GM18951 (cell line): ENCODE data around the gene TSPAN9.

Experiments
- POLR2A ChIP-seq: IDR thresholded peaks from 4 replicates; pipeline ENCODE4 v1.6.1; 2011; ENCODE audit warnings: mild to moderate bottlenecking; ENCODE audit not compliant: insufficient read length, insufficient read depth; ENCODE audit errors: extremely low read depth
- in situ Hi-C: fragments of 300-500 bp; cut with MboI; formaldehyde crosslinking; loops from one replicate; pipeline ENCODE4 v1.12.0; 2022; ENCODE audit warnings: low sequenced_read_pairs, mixed read lengths, inconsistent platforms; ENCODE audit not compliant: unreplicated experiment

The TSPAN9 gene

GRCh38 chr12:3241621-3242020, 164.4 kb downstream of the TSPAN9 start:
- in situ Hi-C loops, result no loop called here
- no peak for TF ChIP-seq POLR2A

DNA sequence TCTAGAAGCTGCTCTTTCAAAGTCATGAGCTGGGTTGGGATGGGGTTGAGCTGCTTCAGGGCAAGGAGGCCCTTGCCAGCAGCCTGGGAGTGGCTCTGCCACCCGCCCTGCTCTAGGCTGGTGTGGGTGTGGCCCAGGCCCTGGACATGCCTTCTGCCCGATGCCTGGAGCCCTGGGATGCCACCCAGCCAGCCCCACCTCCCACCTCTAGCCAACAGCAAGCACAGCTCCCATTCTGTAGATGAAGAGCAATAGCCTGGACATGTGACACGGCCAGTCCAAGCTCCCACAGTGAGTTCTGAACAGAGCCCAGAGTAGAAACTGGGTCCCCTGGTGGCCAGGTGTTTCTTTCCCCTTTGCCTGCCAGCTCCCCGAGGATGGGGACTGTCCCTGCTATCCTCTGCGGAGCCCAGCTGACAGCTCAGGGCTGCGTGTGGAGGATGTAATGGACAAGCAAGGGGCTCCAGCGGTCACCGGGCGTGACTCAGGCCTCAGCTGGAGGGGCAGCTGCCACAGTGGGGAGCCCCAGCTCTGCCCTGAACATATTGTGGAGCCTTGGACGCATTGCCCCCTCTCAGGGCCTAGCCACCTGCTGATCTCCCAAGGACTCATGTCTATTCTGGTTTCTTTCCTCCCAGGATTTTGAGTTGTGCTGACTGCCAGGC, 165.2 kb downstream of the TSPAN9 start:
- no peak for TF ChIP-seq POLR2A
- in situ Hi-C loops, result no loop called here

- no peak for TF ChIP-seq POLR2A
- in situ Hi-C loops, result no loop called here
These were observed 166.4 kb downstream of the TSPAN9 start for GRCh38 chr12:3243376-3244084.

- TF ChIP-seq POLR2A, result no peak
- in situ Hi-C loops, result no loop called here
These were observed 167.1 kb downstream of the TSPAN9 start for GRCh38 chr12:3244219-3244750.

- no peak for TF ChIP-seq POLR2A
- in situ Hi-C loops, result no loop called here
These were observed 169.1 kb downstream of the TSPAN9 start for GRCh38 chr12:3246253-3246652.

GRCh38 chr12:3247077-3247476, 169.9 kb downstream of the TSPAN9 start:
- no peak for TF ChIP-seq POLR2A
- in situ Hi-C loops, result no loop called here

DNA sequence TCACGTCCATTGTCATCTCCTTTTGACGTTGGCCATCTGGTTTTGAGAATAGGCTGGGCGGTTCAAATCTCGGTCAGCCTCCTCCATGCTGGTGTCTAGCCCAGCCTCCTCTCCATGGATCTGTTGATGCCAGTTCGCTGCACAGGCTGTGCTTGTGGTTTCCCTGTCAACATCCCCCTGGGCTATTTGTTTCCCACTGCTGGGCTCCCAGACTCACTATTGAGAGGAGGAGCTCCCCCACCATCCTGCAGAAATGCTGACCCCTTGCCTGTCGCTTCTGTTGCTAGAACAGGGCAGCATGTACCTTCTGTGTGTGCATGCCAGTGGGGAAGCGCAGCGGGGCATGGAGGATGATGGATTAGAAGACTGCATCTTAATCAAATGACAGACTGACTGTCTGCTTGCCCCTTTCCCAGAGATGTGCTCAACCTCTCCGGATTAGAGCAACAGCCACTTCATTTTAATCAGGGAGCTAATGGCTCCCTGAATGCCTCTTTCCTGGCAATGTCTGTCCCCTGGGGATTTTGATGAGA, 170.5 kb downstream of the TSPAN9 start:
- TF ChIP-seq POLR2A, result no peak
- in situ Hi-C loops, result no loop called here

- no peak for TF ChIP-seq POLR2A
- in situ Hi-C loops, result no loop called here
These were observed 172.1 kb downstream of the TSPAN9 start for GRCh38 chr12:3249081-3249800.

DNA sequence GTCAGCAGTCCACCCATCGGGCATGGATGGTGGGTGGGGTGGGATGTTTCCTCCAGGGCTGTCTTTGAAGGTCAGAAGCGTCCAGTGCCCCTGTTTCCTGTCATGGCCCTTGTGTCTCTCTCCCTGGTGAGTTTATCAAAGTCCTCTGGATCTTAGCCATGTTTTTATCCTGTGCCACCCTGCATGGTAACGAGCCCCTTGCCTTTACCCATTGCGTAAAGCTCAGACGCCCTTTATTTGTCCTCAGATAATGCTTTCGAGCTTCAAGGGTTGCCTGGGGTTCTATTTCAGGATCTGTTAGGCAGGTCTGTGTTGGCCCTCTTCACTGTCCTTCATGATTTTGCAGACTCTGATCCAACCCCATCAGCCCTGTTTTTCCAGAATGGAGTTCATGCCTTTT, 172.9 kb downstream of the TSPAN9 start:
- TF ChIP-seq POLR2A, result no peak
- in situ Hi-C loops, result no loop called here

GRCh38 chr12:3250576-3250975, 173.4 kb downstream of the TSPAN9 start:
- in situ Hi-C loops, result no loop called here
- TF ChIP-seq POLR2A, result no peak

DNA sequence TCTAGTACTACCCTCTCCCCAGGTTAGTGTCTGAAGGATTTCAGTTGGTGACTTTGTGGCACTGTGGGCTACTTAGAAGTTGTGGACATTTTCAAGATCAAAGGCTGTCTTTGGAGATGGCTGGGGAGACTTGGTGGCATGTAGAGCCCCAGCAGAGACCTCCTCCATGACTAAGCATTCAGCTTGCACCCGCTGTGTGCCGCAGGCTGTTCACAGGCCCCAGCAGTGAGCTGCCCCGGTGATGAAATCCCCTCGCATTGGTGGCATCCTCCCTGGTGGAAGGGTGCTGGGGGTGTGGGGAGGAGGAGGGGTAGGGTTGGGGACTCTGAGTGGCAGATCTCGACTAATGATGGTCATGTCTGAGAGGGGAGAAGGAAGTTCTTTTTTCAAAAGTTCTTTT, 173.9 kb downstream of the TSPAN9 start:
- no peak for TF ChIP-seq POLR2A
- in situ Hi-C loops, result no loop called here

GRCh38 chr12:3251691-3252090, 174.5 kb downstream of the TSPAN9 start:
- TF ChIP-seq POLR2A, result no peak
- in situ Hi-C loops, result no loop called here

- no peak for TF ChIP-seq POLR2A
- in situ Hi-C loops, result no loop called here
These were observed 175.3 kb downstream of the TSPAN9 start for GRCh38 chr12:3252450-3252891.
